SH-SY5Y (cell line): Measurements from ENCODE around the gene ESRRB.

Experiments used
- GATA2 ChIP-seq: IDR thresholded peaks from 2 replicates; pipeline ENCODE4 v1.6.1; 2011; ENCODE audit warnings: mild to moderate bottlenecking, low read depth, low read length
- GATA3 ChIP-seq: IDR thresholded peaks from 2 replicates; pipeline ENCODE4 v1.6.1; 2011; ENCODE audit warnings: low read depth, mild to moderate bottlenecking, low read length, moderate library complexity

- no peak for TF ChIP-seq GATA2
- no peak for TF ChIP-seq GATA3
These were observed 36.6 kb downstream of the ESRRB start for GRCh38 chr14:76412501-76412900.
